ENCODE measurements around the gene WDR53. TPM values are rescaled to one million over a fixed set of nuclear protein-coding genes. Genes with fewer than 3 reads are reported as not detected.

WDR53 gene
- total and polyA plus RNA-seq, 9 of the 15 experiments (the other 6 are each of a cell fraction or from before 2014, with no cell fraction given) = 13.0 to 34.5 (median 20.9) TPM

DNA sequence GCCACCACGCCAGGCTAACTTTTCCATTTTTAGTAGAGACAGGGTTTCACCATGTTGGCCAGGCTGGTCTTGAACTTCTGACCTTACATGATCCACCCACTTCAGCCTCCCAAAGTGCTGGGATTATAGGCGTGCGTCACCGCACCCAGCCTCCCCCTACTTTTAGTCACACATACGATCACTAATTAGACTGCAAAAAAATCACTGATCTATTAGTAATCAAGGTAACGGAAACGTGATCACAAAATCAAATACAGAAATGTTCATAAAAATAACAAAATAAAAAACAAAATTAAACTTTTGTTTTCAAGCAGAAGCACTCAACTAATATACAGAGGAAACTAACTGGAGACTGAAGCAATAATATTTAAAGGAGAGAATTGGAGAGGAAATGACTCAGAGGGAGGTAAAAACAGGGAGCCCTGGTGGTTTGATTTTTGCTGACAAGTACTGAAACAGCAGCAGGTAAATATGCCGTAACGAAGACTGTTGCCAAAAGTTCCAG is 4.6 kb downstream of the WDR53 start (continued):
- TF ChIP-seq ZNF318 (IDR thresholded peaks at IDR 0.05; ENCODE audit: borderline replicate concordance in 1 of 2, low read depth in 1 of 2) (0 out of 4 replicates have a peak, but pooled peaks of 1 of the 2 experiments have one; percentile 21), C11orf30 (IDR thresholded peaks at IDR 0.05; ENCODE audit: low read depth) (peak; percentile 96), BHLHE40 (IDR thresholded peaks at IDR 0.05; ENCODE audit: low read length) (0 out of 2 replicates have a peak, but pooled peaks have one; percentile 5), PYGO2 (tag; IDR thresholded peaks at IDR 0.05) (no peak)
